Upper lobe of right lung (tissue), 1 donor: ENCODE measurements around the gene SCN4B. TPM values are rescaled to one million over a fixed set of nuclear protein-coding genes. Genes with fewer than 3 reads are reported as not detected.

Experiments
- ATAC-seq: fragments of 200-7000 bp; cut with Tn5 transposase; one replicate; pipeline ENCODE4 v1.9.1; 2020; ENCODE audit warnings: mild to moderate bottlenecking, moderate library complexity
- DNase-seq: peaks from one replicate; pipeline ENCODE4 v3.0.0-alpha.2; 2020
- H3K27ac ChIP-seq: fragments of 200-600 bp; one replicate; pipeline ENCODE4 v1.8.0; 2022
- H3K27me3 ChIP-seq: fragments of 200-600 bp; one replicate; pipeline ENCODE4 v1.8.0; 2022; ENCODE audit warnings: mild to moderate bottlenecking
- H3K36me3 ChIP-seq: fragments of 200-600 bp; one replicate; pipeline ENCODE4 v1.8.0; 2022
- H3K4me1 ChIP-seq: fragments of 200-600 bp; one replicate; pipeline ENCODE4 v1.8.0; 2022
- H3K4me3 ChIP-seq: fragments of 200-600 bp; one replicate; pipeline ENCODE4 v1.8.0; 2022; ENCODE audit warnings: mild to moderate bottlenecking
- H3K9me3 ChIP-seq: fragments of 200-600 bp; one replicate; pipeline ENCODE4 v1.8.0; 2022
- intact Hi-C: fragments of 100-400 bp; cut with DNase I; formaldehyde crosslinking; loops from one replicate; pipeline ENCODE4 v1.11.0; 2022
- total RNA-seq: library from RNA; stranded (reverse); fragmentation: NEBNext Ultra II Directional; extraction: Animal tissue kit (Norgen Biotek cat#: 25700); gene quantifications from one replicate; pipeline ENCODE4 v1.2.1, GENCODE V29; 2021
- TF ChIP-seq, protein P1 (sequence below): fragments of 200-600 bp; IDR thresholded peaks from one replicate; pipeline ENCODE4 v1.8.0; 2022; ENCODE audit warnings: antibody characterized with exemption
- donor health status: DM: no; HTN: yes; CAD: no; lungs with severe emphysema.

Gene SCN4B
- total RNA-seq, 1 donor from 2014 or later: 7.2 TPM

DNA sequence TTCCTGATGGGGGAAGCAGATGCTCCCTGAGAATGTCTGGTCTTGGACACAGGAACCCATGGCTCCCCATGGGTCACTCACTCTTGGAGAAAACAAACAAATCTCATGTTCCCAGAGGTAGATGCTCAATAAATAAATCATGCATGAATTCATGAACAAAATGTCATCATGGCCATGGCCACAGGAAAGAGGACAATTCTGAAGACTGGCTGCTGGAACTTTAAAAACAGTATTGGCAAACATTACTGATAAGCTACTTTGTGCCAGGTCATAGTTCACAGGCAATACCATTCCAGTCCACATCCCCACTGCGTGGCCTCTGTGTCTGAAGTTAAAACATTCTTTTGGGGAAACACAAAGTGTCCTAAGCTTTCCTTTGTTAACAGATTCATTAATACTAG is 56.7 kb downstream of the SCN4B start:
- Histone ChIP-seq H3K9me3 (no peaks in the 10 kb centered on the region), H3K27me3 (no peaks in the 10 kb centered on the region), H3K4me1 (no peaks in the 10 kb centered on the region), H3K36me3 (no peaks in the 10 kb centered on the region), H3K27ac (no peak overlapping the region), H3K4me3 (no peak overlapping the region)
- TF ChIP-seq, protein P1, sequence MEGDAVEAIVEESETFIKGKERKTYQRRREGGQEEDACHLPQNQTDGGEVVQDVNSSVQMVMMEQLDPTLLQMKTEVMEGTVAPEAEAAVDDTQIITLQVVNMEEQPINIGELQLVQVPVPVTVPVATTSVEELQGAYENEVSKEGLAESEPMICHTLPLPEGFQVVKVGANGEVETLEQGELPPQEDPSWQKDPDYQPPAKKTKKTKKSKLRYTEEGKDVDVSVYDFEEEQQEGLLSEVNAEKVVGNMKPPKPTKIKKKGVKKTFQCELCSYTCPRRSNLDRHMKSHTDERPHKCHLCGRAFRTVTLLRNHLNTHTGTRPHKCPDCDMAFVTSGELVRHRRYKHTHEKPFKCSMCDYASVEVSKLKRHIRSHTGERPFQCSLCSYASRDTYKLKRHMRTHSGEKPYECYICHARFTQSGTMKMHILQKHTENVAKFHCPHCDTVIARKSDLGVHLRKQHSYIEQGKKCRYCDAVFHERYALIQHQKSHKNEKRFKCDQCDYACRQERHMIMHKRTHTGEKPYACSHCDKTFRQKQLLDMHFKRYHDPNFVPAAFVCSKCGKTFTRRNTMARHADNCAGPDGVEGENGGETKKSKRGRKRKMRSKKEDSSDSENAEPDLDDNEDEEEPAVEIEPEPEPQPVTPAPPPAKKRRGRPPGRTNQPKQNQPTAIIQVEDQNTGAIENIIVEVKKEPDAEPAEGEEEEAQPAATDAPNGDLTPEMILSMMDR: no peak
- DNase-seq (no peak), ATAC-seq (no peak)
- intact Hi-C loops: no loop called here

DNA sequence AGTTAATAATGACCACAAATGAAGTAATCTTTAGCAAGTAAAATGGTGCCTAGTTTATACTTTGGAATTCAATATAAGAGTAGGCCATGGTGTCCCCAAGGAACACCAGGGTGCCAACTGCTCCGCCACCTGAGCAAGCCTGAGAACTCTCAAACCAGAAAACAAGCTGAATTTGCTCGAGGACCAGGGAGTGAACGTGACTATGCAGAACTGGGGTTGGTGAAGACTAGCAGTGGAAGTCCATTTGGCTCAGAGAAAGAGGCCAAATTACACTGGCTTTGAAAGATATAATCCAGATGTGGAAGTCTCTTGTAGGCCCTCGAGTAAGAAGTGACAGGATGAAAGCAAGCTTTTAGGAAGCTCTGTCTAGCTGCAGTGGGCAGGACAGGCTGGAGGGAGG is 57.1 kb downstream of the SCN4B start:
- Histone ChIP-seq H3K27ac (no peak overlapping the region), H3K4me1 (no peaks in the 10 kb centered on the region), H3K4me3 (no peak overlapping the region), H3K27me3 (no peaks in the 10 kb centered on the region), H3K9me3 (no peaks in the 10 kb centered on the region), H3K36me3 (no peaks in the 10 kb centered on the region)
- TF ChIP-seq, protein P1: no peak
- no peak for ATAC-seq
- no peak for DNase-seq
- intact Hi-C loops: no loop called here

DNA sequence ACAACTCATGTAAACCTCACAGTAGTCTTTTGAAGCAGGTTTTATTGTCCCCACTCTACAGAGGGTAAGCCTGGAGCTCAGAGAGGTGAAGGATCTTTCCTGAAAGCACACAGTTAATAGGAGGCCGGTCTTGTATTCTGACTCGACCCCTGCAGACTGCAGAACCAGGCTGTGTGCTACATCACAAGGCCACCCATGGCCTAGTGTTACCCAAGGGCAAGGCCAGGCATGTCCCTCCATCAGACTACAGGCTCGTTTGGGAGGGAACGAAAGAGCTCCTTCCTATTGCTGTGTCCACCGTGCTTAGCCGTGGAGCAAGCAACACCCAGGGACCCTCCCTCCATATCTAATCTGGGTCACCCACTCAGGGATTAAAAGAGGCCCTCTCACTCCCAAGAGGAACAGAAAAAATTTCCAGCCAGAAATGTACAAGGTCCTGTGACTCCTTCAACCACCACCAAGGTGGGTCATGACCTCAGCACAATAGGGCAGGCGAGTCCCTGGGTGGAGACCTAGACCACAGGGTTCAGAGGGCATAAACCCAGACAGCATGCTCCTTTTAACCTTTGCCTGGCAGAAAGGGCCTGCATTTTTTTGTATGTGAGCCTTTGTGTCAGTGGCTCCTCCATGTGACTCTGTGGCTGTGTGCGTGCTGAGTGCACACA is 59.6 kb downstream of the SCN4B start:
- no peak overlapping the region for H3K27ac ChIP-seq
- ATAC-seq (no peak), DNase-seq (no peak)
- no peaks in the 10 kb centered on the region for H3K4me1 ChIP-seq
- no peaks in the 10 kb centered on the region for H3K27me3 ChIP-seq
- TF ChIP-seq, protein P1: no peak
- no peak overlapping the region for H3K4me3 ChIP-seq
- no peaks in the 10 kb centered on the region for H3K9me3 ChIP-seq
- no peaks in the 10 kb centered on the region for H3K36me3 ChIP-seq
- intact Hi-C loops: no loop called here

DNA sequence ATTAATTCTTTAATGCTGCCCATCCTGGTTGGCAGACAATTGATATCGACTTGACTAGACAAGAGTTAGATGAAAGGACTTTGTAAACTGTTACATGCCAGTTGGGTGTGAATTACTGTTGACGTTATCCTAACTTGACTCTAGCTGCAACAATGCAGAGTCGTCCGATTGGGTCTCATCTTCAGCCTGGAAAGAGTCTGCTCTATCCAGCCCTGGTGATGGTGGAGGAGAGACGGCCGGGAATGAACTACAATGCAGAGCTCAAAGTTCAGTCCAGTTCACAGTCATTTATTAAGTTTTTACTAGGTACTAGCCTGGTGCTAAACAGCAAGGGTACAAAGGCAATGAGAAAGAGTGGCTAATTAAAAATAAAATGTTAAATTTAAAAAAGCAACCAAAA is 60.9 kb downstream of the SCN4B start:
- no peaks in the 10 kb centered on the region for H3K4me1 ChIP-seq
- no peaks in the 10 kb centered on the region for H3K36me3 ChIP-seq
- ATAC-seq: no peak
- no peak overlapping the region for H3K4me3 ChIP-seq
- no peak for DNase-seq
- intact Hi-C loops: no loop called here
- no peaks in the 10 kb centered on the region for H3K9me3 ChIP-seq
- H3K27ac ChIP-seq: no peak overlapping the region
- no peaks in the 10 kb centered on the region for H3K27me3 ChIP-seq
- TF ChIP-seq, protein P1: no peak

DNA sequence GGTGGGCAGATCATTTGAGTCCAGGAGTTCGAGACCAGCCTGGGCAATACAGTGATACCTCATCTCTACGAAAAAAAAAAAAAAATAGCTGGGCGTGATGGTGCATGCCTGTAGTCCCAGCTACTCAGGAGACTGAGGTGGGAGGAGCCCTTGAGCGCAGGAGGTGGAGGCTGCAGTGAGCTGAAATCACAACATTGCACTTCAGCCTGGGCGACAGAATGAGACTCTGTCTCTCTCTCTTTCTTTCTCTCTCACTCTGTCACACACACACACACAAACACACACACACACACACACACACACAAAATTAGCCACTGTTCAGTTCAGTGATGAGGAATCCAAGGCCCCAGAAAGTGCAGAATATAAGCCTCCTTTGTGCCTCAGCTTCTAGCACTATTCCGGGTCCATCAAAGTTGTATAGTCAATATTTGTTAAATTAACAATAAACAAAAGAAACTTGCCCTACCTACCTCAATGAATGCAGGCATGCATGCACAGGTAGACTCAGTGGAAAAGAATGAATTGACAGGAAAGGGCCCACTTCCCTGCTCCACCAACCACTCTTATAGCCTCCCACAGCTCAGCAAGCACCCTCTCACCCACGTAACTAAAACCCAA is 62.0 kb downstream of the SCN4B start:
- no peak overlapping the region for H3K27ac ChIP-seq
- H3K4me3 ChIP-seq: no peak overlapping the region
- TF ChIP-seq, protein P1: no peak
- ATAC-seq: no peak
- H3K4me1 ChIP-seq: no peaks in the 10 kb centered on the region
- H3K27me3 ChIP-seq: no peaks in the 10 kb centered on the region
- intact Hi-C loops: no loop called here
- no peak for DNase-seq
- no peaks in the 10 kb centered on the region for H3K36me3 ChIP-seq
- H3K9me3 ChIP-seq: no peaks in the 10 kb centered on the region
